ENCODE results near the gene ALX4. TPM values are rescaled to one million over a fixed set of nuclear protein-coding genes. Genes with fewer than 3 reads are reported as not detected.

ALX4 gene
- total RNA-seq, 1 experiment from 2014 or later = 9.9 TPM

Other genes starting within 250 kb of the ALX4 start
- 0.39 and 2.3 TPM in 2 replicates for gene ACCS, start 243.9 kb downstream of the ALX4 start, total RNA-seq (2014; rRNA removed; shearing (Covaris generic))
- 172 and 259 TPM in 2 replicates for gene EXT2, start 214.5 kb downstream of the ALX4 start, total RNA-seq (2014; rRNA removed; shearing (Covaris generic))

Measured in M059J (cell line).